HL-60 (cell line): Measurements from ENCODE around the gene VSTM1.

Source experiments
- DNase-seq, 2 experiments: peaks; one replicate each; pipeline ENCODE4 v3.0.0-alpha.2; 2010 to 2020; ENCODE audit warnings: low read depth in 1 of 2, low spot score in 1 of 2
- H3K27ac ChIP-seq: fragments of 250-450 bp; sonication (Bioruptor Pico); replicated peaks from 2 replicates; pipeline ENCODE4 v1.5.1; 2020; ENCODE audit warnings: mild to moderate bottlenecking, moderate library complexity
- H3K27me3 ChIP-seq: fragments of 250-450 bp; sonication (Bioruptor Pico); 2 replicates; pipeline ENCODE4 v1.5.1; 2021; ENCODE audit warnings: mild to moderate bottlenecking, moderate library complexity; ENCODE audit not compliant: insufficient read depth, poor library complexity, severe bottlenecking
- H3K4me3 ChIP-seq: replicated peaks from 2 replicates; pipeline ENCODE4 v1.5.1; 2011; ENCODE audit warnings: mild to moderate bottlenecking, control low read depth, low read length; ENCODE audit not compliant: insufficient read depth
- GABPA ChIP-seq: IDR thresholded peaks from 2 replicates; pipeline ENCODE4 v1.6.1; 2012; ENCODE audit warnings: low read depth
- POLR2AphosphoS5 ChIP-seq: IDR thresholded peaks from 2 replicates; pipeline ENCODE4 v1.6.1; 2012; ENCODE audit warnings: low read depth
- SPI1 ChIP-seq: IDR thresholded peaks from 2 replicates; pipeline ENCODE4 v1.6.1; 2012; ENCODE audit warnings: low read depth, mild to moderate bottlenecking, borderline replicate concordance
- TF ChIP-seq, protein P1 (sequence below): IDR thresholded peaks from 2 replicates; pipeline ENCODE4 v1.6.1; 2012; ENCODE audit warnings: low read depth; ENCODE audit not compliant: insufficient replicate concordance
- TF ChIP-seq, protein P2 (sequence below): IDR thresholded peaks from one replicate; pipeline ENCODE4 v1.5.1; 2011; ENCODE audit warnings: low read length, control low read depth, inconsistent platforms; ENCODE audit not compliant: insufficient read depth

The VSTM1 gene

DNA sequence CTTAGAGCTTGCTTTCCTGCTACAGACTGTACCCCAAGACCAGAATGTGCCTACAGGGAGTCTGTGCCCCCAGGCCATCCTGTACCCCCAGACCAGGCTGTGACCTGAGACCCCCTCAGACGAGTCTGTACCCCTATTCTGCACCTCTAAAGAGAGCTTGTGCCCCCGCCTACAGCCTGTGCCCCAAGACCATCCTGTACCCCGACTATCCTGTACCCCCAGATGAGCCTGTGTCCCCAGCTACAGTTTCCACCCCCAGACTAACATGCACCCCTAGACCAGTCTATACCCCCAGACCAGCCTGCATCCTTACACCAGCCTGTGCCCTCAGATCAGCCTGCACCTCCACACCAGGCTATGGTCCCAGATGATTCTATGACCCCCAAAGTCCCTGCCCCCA is 70.2 kb downstream of the VSTM1 start:
- H3K27ac ChIP-seq, result no peak overlapping the region
- H3K4me3 ChIP-seq, result no peak overlapping the region
- DNase-seq, result no peak
- H3K27me3 ChIP-seq, result peaks cover 20% of the 10 kb centered on the region
- TF ChIP-seq SPI1 (no peak), GABPA (no peak)

DNA sequence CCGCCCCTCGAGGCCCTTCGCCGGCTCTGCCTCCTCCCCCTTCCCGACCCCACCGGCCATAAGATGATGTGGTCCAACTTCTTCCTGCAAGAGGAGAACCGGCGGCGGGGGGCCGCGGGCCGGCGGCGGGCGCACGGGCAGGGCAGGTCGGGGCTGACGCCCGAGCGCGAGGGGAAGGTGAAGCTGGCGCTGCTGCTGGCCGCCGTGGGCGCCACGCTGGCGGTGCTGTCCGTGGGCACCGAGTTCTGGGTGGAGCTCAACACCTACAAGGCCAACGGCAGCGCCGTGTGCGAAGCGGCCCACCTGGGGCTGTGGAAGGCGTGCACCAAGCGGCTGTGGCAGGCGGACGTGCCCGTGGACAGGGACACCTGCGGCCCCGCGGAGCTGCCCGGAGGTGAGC is 70.9 kb downstream of the VSTM1 start:
- TF ChIP-seq, protein P1, sequence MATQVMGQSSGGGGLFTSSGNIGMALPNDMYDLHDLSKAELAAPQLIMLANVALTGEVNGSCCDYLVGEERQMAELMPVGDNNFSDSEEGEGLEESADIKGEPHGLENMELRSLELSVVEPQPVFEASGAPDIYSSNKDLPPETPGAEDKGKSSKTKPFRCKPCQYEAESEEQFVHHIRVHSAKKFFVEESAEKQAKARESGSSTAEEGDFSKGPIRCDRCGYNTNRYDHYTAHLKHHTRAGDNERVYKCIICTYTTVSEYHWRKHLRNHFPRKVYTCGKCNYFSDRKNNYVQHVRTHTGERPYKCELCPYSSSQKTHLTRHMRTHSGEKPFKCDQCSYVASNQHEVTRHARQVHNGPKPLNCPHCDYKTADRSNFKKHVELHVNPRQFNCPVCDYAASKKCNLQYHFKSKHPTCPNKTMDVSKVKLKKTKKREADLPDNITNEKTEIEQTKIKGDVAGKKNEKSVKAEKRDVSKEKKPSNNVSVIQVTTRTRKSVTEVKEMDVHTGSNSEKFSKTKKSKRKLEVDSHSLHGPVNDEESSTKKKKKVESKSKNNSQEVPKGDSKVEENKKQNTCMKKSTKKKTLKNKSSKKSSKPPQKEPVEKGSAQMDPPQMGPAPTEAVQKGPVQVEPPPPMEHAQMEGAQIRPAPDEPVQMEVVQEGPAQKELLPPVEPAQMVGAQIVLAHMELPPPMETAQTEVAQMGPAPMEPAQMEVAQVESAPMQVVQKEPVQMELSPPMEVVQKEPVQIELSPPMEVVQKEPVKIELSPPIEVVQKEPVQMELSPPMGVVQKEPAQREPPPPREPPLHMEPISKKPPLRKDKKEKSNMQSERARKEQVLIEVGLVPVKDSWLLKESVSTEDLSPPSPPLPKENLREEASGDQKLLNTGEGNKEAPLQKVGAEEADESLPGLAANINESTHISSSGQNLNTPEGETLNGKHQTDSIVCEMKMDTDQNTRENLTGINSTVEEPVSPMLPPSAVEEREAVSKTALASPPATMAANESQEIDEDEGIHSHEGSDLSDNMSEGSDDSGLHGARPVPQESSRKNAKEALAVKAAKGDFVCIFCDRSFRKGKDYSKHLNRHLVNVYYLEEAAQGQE, result no peak
- TF ChIP-seq, protein P2, sequence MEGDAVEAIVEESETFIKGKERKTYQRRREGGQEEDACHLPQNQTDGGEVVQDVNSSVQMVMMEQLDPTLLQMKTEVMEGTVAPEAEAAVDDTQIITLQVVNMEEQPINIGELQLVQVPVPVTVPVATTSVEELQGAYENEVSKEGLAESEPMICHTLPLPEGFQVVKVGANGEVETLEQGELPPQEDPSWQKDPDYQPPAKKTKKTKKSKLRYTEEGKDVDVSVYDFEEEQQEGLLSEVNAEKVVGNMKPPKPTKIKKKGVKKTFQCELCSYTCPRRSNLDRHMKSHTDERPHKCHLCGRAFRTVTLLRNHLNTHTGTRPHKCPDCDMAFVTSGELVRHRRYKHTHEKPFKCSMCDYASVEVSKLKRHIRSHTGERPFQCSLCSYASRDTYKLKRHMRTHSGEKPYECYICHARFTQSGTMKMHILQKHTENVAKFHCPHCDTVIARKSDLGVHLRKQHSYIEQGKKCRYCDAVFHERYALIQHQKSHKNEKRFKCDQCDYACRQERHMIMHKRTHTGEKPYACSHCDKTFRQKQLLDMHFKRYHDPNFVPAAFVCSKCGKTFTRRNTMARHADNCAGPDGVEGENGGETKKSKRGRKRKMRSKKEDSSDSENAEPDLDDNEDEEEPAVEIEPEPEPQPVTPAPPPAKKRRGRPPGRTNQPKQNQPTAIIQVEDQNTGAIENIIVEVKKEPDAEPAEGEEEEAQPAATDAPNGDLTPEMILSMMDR, result no peak
- TF ChIP-seq SPI1 (no peak), GABPA (no peak), POLR2AphosphoS5 (no peak)
- H3K27ac ChIP-seq, result no peak overlapping the region
- no peak for DNase-seq
- H3K4me3 ChIP-seq, result no peak overlapping the region
- peaks cover 20% of the 10 kb centered on the region for H3K27me3 ChIP-seq

DNA sequence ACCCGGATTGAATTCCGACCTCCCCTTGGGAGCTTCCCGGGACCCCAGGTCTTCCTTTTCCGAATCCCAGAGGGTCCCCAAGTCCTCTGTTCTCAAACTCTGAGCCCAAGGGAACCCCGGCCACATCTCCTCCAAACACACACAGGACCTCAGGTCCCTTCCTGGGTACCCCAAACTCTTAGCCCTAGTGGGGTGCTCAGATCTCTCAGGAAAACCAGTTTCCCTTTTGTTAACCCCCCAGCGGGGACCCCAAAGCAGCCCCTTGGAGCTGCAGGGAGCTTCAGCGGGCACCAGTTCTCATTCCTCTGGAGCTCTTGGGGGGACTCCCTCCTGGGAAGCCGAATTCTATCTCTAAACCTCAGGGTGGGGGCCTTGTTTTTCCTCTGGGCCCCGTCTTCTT is 71.5 kb downstream of the VSTM1 start:
- no peak for DNase-seq
- Histone ChIP-seq H3K27ac (no peak overlapping the region), H3K4me3 (no peak overlapping the region), H3K27me3 (peaks cover 20% of the 10 kb centered on the region)
- TF ChIP-seq, protein P1, result no peak
- TF ChIP-seq POLR2AphosphoS5, result no peak
- no peak for TF ChIP-seq GABPA
- TF ChIP-seq, protein P2, result no peak
- no peak for TF ChIP-seq SPI1

DNA sequence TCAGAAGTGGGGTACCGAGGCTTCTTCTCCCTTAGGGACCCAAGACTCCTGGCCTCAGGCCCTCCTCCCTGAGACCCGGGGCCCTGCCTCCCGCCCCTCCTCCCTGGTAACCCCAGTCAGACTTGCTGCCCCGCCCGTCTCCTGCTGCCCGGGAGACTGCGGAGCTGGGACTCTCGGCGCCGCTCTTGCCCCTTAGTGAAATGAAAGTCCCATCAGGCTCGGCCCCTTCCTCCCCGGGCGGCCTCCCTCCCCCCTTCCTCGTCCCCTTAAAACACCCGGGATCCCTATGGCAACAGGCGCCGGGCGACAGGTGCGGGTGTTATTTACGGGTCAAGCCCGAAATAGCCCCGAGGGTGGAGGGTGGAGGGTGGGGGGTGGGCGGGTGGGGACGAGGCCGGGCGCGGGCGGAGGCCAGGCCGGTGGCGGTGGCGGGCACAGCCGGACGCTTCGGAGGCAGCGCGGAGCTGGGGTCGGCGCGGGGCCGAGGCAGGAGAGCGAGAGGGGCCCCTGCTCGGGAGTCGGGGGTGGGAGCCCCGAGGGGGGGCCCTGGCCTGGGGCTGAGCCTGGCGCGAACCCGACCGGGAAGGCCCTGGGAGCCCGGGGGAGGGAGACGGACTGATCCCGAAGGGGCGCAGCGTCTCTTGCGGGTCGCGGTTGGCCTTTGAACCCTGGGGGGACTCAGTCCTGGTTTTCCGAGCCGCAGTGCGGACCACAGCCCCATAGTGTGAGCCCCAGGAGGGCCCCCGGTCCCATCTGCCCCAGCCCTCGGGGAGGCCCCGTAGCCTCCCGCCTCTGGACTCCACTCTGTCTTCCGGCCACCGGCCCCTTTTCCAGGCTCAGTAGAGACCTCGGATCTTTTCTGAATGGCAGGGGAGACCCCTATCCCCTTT is 72.2 kb downstream of the VSTM1 start, which contains the start of gene CACNG6:
Gene CACNG6 (plus strand): TSS at position 414 of the 890 bp plus-strand sequence. CDS start 1,241 bp downstream, outside the sequence.
- peaks cover 20% of the 10 kb centered on the region for H3K27me3 ChIP-seq

More for the DNA sequence above, 72.2 kb downstream of the VSTM1 start, which contains the start of gene CACNG6:
- TF ChIP-seq, protein P1, result no peak
- TF ChIP-seq POLR2AphosphoS5 (no peak), GABPA (no peak), SPI1 (no peak)
- TF ChIP-seq, protein P2, result no peak
- Histone ChIP-seq H3K27ac (no peak within 1 kb of the TSS), H3K4me3 (no peak within 1 kb of the TSS)
- no peak for DNase-seq
